Measurements from ENCODE around the gene EFHB.
"Not testable (repeated sequence)": the region's sequence is repeated elsewhere in the genome, so short reads cannot be mapped to it uniquely, and the experiment has no call there.

Gene EFHB, protein sequence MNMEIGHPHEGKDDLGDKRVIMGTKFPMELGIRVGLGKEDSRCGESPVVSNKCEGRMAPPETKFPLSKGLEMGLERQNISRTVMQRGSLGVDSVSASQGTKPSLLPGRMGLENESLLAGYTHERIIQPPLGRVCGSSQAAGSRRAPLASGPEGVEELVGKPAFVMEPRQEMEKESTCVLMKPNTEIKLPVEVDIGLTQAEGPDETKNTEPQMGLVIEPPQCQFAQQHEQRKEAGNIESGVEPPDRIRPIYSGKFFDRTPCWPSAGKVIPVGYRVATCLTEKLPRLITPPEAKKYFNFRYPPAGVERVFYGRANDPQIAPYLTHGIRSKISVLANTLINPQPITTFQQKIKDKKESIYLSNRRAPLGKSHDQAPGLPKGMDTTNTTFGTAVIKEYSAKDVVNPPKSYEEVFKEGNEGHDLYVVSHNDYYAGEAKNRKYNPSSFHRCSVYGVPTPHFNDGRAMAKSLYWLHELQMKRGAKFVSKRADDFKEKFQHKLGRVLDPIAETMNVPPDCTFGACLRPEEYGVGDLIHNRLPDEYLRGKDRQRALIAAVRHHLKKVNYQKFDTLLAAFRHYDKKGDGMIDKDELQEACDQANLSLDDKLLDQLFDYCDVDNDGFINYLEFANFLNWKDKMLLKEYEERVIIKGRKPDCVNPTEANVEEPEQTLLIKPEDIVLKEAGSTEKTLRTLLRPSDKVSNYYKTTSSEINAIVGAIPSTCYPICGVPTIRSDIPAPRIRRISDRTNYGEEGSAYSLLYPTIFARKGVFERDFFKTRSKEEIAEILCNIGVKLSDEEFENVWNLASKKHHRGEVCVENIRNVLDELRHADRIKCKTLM

GRCh38 chr3:19934098-19934566 is at the start of gene EFHB:
Gene EFHB, minus strand, starts transcription at chr3:19934217. Its CDS starts 199 bp downstream, at chr3:19934018.
- DNase-seq (ENCODE audit: low spot score) = no peak

DNA sequence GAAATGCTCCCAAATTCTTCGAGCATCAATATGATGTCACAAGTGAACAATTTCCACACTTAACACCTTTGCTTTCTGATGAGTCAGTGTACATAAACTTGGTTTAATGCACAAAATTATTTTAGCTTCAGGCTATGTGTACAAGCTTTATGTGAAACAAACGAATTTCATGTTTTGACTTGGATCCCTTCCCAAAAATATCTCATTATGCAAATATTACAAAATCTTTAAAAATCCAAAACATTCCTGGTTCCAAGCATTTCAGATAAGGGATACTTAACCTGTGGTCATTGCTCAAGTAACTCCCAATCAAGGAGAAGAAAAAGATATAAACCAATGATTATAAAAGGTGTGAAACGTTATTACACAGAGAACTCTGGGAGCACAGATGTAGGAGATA is 38.0 kb upstream of the EFHB start:
- no peak for DNase-seq (ENCODE audit: low spot score)

- no peak for DNase-seq (ENCODE audit: low spot score)
Observed at GRCh38 chr3:19970327-19970726, 36.3 kb upstream of the EFHB start.

GRCh38 chr3:19967812-19968211 is 33.8 kb upstream of the EFHB start:
- DNase-seq (ENCODE audit: low spot score) = no peak

DNA sequence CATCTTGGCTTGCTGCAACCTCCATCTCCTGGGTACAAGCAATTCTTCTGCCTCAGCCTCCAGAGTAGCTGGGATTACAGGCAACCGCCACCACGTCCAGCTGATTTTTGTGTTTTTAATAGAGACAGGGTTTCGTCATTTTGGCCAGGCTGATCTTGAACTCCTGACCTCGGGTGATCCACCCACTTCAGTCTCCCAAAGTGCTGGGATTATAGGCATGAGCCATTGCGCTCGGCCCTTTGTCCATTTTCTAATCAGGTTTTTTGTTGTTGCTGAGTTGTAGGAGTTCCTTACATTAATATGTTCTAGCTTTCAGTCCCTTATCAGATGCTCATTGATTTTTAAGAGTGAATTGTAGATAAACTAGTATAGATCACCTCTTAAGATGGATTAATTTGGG is 33.2 kb upstream of the EFHB start:
- no peak for DNase-seq (ENCODE audit: low spot score)

DNA sequence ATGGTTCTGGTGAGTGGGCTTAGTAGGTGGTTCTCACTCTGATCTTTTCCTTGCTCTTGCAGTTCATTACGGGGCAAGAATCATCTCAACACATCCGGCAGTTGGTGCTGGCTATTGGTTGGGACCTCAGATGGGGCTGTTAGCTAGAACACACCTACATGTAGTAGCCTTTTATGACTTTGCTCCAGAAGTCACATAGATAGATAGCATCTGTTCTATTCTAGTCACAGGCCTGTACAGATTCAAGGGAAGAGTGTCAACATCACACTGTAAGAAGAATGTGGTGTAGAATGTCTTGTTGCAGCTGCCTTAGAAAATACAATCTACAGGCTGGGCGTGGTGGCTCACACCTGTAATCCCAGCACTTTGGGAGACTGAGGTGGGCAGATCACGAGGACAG is 27.9 kb upstream of the EFHB start:
- DNase-seq (ENCODE audit: low spot score) = no peak

DNA sequence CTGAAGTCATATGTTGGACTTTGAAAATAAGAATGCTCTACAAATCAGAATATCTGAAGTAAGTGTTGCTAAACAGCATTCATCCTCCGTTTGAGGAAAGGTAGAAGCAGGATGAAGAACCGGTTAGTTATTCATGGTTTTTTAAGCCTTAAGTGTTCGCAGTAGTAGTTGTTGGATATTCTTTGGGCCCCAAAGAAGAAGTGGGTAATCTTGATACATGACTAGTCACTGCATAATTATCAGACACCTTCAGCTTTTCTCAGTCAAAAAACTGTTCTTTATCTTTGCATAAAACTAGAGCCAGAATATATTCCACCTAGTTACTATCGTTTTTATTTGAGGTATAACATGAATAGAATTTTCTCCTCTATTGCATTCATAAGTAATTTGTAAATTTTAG is 26.7 kb upstream of the EFHB start:
- DNase-seq (ENCODE audit: low spot score) = no peak

DNA sequence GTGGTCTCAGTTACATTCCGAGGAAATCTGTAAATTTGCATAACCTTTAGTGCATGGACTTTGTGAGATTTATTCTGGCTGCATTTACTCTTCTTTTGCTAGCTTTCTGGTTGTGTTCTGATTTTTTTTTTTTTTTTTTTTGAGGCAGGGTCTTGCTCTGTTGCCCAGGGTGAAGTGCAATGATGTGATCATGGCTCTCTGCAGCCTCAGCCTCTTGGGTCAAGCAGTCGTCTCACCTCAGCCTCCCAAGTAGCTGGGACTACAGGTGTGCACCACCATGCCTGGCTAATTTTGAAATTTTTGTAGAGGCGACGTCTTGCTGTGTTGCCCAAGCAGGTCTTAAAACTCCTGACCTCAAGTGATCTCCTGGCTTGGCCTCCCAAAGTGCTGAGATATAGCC is 25.5 kb upstream of the EFHB start:
- no peak for DNase-seq (ENCODE audit: low spot score)

DNA sequence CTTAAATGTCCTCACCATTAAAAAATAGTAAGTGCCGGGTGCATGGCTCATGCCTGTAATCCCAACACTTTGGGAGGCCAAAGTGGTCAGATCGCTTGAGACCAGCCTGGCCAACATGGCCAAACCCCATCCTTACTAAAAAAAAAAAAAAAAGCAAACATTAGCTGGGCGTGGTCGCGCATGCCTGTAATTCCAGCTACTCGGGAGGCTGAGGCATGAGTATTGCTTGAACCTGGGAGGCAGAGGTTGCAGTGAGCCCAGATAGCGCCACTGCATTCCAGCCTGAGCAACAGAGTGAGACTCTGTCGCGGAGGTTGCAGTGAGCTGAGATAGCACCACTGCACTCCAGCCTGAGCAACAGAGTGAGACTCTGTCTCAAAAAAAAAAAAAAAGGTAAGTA is 23.3 kb upstream of the EFHB start:
- DNase-seq (ENCODE audit: low spot score) = not testable (repeated sequence)

DNA sequence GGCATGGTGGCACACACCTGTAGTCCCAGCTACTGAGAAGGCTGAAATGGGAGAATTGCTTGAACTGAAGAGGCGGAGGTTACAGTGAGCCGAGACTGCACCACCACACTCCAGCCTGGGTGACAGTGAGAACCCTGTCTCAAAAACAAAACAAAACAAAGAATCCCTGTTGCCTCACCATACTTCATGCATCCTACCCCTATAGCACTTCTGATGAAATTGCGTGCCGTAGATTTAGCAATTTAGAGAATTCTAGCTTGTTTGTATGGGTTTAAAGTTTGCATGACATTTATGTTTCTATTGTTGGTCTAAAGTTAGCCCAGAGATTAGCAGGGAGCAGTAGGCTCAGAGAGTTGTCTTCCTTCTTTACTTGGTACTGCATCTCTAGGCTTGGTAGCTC is 20.7 kb upstream of the EFHB start:
- no peak for DNase-seq (ENCODE audit: low spot score)

- no peak for DNase-seq (ENCODE audit: low spot score)
Observed at GRCh38 chr3:19950316-19950715, 16.3 kb upstream of the EFHB start.

GRCh38 chr3:19948226-19948591 is 14.2 kb upstream of the EFHB start:
- DNase-seq (ENCODE audit: low spot score) = no peak

- peak; percentile 35 for DNase-seq (ENCODE audit: low spot score)
Observed at GRCh38 chr3:19947549-19948225, 13.7 kb upstream of the EFHB start.

DNA sequence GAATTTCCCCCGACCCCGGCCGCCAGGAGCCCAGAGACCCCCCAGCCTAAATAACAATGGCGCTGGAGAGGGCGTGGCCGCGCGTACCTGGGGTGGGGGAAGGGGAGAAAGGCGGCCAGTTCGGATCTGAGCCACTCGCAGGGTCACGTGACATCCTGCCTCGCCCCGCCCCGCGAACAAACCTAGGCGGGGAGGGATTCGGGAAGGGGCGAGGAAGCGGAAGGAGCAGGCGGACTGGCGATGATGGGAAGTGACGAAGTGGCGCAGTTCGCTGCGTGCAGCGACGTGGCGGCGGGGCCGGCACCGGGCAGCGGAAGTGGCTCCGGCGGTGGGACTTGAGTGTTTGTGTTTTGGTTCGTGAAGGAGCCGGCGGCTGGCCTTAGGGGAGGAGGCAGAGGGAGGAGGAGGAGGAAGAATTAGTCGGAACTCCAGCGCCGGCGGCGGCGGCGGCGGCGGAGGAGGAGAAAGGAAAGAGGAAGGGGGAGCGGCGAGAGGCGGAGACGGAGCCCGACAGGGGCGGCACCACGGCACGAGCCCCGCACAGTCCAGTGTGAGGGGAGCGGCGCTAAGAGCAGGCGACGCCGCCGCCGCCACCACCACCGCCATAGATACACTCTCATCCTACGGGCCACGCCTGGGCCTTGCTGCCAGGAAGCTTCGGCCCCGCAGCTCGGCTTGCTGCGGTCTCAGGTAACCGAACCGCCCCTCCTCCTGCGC is 13.0 kb upstream of the EFHB start, which contains the start of gene RAB5A:
TSS of gene RAB5A (plus strand) at position 266 of the 717 bp plus-strand sequence. CDS start 3,802 bp downstream, outside the sequence.
- DNase-seq (ENCODE audit: low spot score) = peak; percentile 98

GRCh38 chr3:19945969-19946831 is 12.2 kb upstream of the EFHB start:
- DNase-seq (ENCODE audit: low spot score) = peak; percentile 2

DNA sequence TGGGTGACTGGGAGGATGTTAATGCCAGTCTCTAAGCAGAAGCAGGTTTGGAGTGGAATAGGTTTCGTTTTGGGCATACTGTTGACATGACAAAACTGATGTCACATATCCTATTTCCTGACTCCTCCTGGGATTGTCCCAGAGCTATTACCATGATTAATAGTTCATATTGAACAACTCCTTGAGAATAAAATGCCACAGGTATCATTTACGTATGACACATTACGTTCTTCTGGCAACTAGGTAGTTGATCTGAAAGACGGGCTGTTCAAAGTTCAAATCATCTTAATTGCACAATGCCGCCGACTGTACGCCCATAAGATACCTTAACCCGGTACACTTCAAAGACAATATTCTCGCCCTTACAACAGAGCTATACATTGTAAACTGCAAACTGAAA is 11.5 kb upstream of the EFHB start:
- no peak for DNase-seq (ENCODE audit: low spot score)

GRCh38 chr3:19940643-19941042 is 6.6 kb upstream of the EFHB start:
- no peak for DNase-seq (ENCODE audit: low spot score)

DNA sequence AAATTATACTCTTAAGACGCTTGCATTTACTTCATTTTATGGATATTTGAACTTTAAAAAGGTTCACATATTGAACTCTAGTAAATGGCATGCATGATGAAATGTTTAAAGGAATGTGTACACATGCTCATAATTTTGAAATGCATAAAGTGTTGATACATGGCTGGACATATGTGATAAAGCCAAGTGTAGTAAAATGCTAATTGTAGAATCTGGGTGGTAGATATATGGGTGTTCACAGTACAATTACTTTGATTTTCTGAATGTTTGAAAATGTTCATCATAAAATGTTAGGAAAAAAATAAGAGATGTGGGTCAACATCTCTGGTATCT is 4.2 kb upstream of the EFHB start:
- no peak for DNase-seq (ENCODE audit: low spot score)

GRCh38 chr3:19937459-19938294 is 3.7 kb upstream of the EFHB start:
- no peak for DNase-seq (ENCODE audit: low spot score)

- DNase-seq (ENCODE audit: low spot score) = no peak
Observed at GRCh38 chr3:19932422-19932821, 1.6 kb downstream of the EFHB start.

Data from putamen (tissue), 1 donor.